T-helper 1 cell treated with Interleukin-12 subunit alpha and Interleukin-12 subunit beta and Interleukin-4 antibody, amounts not matched to agents 30 ng/mL and 1 ng/mL, for 36 hours (primary cell): Measurements from ENCODE around the gene P2RY13. TPM values are rescaled to one million over a fixed set of nuclear protein-coding genes. Genes with fewer than 3 reads are reported as not detected.

Experiments used
- intact Hi-C: fragments of 100-400 bp; cut with micrococcal nuclease; formaldehyde crosslinking; loops from one replicate; pipeline ENCODE4 v1.15.1; 2024
- total RNA-seq: library from RNA; stranded (reverse); gene quantifications from 2 replicates; pipeline ENCODE4 v1.2.3, GENCODE V29; 2022

P2RY13 gene
- total RNA-seq, 1 donor from 2014 or later = not detected

DNA sequence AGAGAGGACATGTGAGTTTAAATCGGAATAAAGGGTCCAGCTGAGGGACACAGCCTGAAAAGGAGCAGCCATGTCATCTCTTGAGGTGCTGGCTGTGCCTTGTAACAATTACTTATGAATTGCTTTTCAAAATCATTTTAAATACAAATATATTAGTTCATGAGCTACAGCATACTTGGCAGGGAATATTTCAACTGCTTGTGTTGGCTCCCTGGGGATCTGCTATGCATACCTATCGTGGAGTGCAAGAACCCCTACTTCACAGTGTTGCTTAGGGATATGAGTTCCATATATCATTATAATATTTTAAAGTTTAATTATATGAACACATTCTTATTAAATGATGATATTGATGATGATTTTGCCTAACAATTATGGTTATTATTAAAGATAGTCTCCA is 31.9 kb downstream of the P2RY13 start:
- intact Hi-C loops = no loop called here

DNA sequence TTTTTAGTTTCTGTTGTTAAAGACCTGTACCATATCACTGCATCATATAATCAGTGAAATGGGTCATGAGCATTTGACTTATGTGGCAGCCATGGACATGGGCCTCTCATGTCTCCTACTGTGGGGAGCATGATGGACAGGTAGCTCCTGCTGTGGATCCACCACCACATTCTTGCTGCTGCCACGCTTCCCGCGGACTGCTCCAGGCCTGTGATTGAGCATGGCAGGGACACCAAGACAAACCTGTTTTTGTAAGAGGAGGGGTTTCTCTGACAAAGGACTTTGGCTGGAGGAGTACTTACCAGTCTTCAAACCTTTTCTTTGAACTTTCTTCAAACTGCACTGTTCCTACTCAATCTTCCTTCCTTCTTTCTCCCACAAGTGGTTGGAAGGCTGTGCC is 33.1 kb downstream of the P2RY13 start:
- intact Hi-C loops = no loop called here

DNA sequence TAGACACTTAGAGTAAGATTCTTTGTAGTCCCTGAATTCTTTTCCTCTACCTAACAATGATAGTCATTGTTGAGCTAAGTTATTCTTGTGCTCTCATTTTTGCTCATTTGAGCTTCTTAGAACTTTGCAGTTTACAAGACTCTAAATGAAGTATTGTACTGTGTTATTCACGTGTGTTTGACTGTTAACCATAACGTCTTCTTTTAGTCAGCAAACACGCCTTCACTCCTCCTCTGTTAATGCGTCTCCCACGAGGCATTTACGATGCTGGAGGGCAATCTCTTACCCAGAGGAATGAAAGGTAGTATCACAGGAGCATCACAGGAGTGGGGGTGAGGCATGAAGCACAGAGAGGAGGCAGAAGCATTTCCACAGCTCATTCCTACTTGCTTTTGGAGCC is 36.2 kb downstream of the P2RY13 start:
- intact Hi-C loops = no loop called here

DNA sequence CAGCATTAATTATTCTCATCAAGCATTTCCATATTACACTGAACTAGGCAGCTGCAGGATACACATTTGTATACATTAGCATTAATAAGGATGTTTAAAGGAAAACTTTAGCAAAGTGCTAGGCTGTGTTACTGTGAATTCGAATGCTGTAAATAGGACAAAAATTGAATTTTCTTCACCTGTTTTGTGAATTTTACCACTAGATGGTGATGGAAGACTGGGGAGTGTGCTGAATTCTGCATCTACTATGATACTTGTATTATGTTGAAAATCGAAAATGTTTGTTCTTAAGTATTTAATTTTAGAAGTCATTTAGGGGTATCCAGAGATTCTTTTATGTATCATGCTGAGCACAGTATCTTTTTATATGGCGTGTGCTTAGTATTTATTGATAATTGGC is 38.7 kb downstream of the P2RY13 start:
- intact Hi-C loops = loop anchor here (1.0 kb wide), 3 partner anchors 37 to 628 kb away; no protein-coding TSS in a partner anchor

GRCh38 chr3:151289445-151289844 is 39.9 kb downstream of the P2RY13 start:
- intact Hi-C loops = no loop called here

DNA sequence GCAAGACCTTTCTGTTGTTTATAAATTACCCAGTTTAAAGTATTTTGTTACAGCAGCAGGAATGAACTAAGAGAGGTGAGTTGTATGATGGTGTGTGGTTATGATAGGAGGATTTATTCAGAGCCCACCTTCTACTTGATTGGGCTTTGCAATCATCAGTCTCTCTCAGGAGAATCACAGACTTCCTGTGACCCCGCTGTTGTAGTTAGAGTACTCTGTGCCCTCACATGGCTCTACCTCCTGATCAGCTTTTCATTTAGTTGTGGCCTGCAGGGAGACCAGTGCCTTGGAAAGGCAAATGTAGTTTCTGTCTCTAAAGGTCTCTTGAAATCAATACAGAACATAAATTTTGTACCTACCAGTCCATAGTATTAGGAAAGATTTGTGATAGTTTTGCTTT is 43.4 kb downstream of the P2RY13 start:
- intact Hi-C loops = no loop called here

GRCh38 chr3:151283907-151284461 is 45.4 kb downstream of the P2RY13 start:
- intact Hi-C loops = loop anchor here (1.0 to 5.0 kb wide), 11 partner anchors 21 to 553 kb away; partner anchors contain the start of genes MED12L, P2RY13 and SIAH2

DNA sequence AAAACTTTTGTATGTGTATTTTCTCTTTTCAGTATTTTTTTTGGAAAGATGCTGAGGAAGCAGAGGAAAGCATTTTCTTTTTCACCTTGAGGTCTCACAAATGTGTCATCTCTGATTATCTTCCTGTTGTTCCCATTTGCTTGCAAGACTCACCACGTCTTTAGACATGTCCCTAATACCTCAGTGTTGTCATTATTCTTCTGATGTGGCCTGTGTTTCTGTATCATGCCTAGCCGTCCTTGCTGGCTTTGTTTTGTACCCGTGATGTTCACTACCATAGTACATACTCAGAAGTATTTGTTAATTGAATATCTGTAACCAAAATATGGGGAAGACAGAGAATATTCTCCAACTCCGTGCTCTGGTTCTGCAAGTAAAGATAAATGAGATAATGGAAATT is 46.0 kb downstream of the P2RY13 start:
- intact Hi-C loops = loop anchor here (1.0 to 5.0 kb wide), 10 partner anchors 45 to 554 kb away; partner anchors contain the start of genes MED12L, P2RY13 and SIAH2

DNA sequence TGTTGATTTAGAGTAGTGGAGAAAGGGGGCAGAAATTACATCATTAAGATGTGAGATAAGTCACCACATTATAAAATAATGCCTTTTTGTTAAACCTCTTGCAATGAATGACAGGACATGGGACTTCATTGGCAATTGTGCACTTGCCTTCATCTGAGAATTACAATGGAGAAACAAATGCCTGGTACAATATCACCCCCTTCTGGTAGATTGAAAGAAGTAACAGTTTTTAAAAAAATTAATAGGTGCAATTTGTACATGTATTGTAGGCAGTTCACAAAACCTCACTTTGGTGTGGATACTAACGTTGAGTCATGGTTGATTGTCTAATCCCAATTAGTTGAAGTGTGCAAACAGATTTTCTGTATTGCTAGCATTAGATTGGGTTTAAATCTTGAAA is 46.4 kb downstream of the P2RY13 start:
- intact Hi-C loops = loop anchor here (1.0 to 5.0 kb wide), 10 partner anchors 46 to 554 kb away; partner anchors contain the start of genes MED12L, P2RY13 and SIAH2

GRCh38 chr3:151281671-151282324 is 47.6 kb downstream of the P2RY13 start:
- intact Hi-C loops = loop anchor here (2.0 to 5.0 kb wide), 6 partner anchors 47 to 556 kb away; partner anchors contain the start of genes MED12L, P2RY13 and SIAH2

GRCh38 chr3:151278230-151278629 is 51.1 kb downstream of the P2RY13 start, which contains the start of gene P2RY14:
Gene P2RY14, minus strand, starts transcription at chr3:151278542. Its CDS starts 64,226 bp downstream, at chr3:151214316.
- intact Hi-C loops = loop anchor here (1.0 to 10.0 kb wide), 7 partner anchors 51 to 1414 kb away; partner anchors contain the start of genes SELENOT and TSC22D2

- intact Hi-C loops = loop anchor here (1.0 to 10.0 kb wide), 8 partner anchors 8 to 1416 kb away; partner anchors contain the start of genes GPR171, SELENOT and TSC22D2
These were observed 52.7 kb downstream of the P2RY13 start for GRCh38 chr3:151276687-151277042.

Other genes with a start within 250 kb of the P2RY13 start
- 1.4 and 2.2 TPM in 2 replicates for gene MED12L, start 243.9 kb downstream of the P2RY13 start, total RNA-seq
- 246 and 257 TPM in 2 replicates for gene GPR171, start 126.3 kb downstream of the P2RY13 start, total RNA-seq
- 15.9 and 17.8 TPM in 2 replicates for gene P2RY14, start 51.0 kb downstream of the P2RY13 start, total RNA-seq
- 0.22 and 0.42 TPM in 2 replicates for gene GPR87, start 12.7 kb downstream of the P2RY13 start, total RNA-seq
- not detected in 2 replicates for gene P2RY12, start 55.2 kb upstream of the P2RY13 start, total RNA-seq
- not detected in 2 replicates for gene IGSF10, start 131.5 kb upstream of the P2RY13 start, total RNA-seq